Aorta (tissue), 5 donors: ENCODE results near the gene KLHL29. TPM values are rescaled to one million over a fixed set of nuclear protein-coding genes. Genes with fewer than 3 reads are reported as not detected.

Experiments
- ATAC-seq: fragments of 200-7000 bp; cut with Tn5 transposase; one replicate; pipeline ENCODE4 v1.9.1; 2022; ENCODE audit warnings: moderate library complexity; ENCODE audit not compliant: low FRiP score
- DNase-seq, 2 donors: peaks; one replicate each; pipeline ENCODE4 v3.0.0-alpha.2; 2020
- H3K27ac ChIP-seq, 2 donors: one replicate each; pipeline ENCODE4 v1.5.1; 2013; ENCODE audit warnings: low read length in 2 of 2, mild to moderate bottlenecking in 2 of 2, moderate library complexity in 2 of 2, control low read depth in 1 of 2, inconsistent platforms in 1 of 2, low read depth in 1 of 2
- H3K27me3 ChIP-seq, 2 donors: one replicate each; pipeline ENCODE4 v1.6.1; 2013; ENCODE audit warnings: control low read depth in 1 of 2, low read length in 1 of 2, mild to moderate bottlenecking in 1 of 2, moderate library complexity in 1 of 2; ENCODE audit not compliant: insufficient read depth in 2 of 2, control insufficient read depth in 1 of 2
- H3K36me3 ChIP-seq, 2 donors: one replicate each; pipeline ENCODE4 v1.6.1; 2013; ENCODE audit warnings: control low read depth in 1 of 2, low read length in 1 of 2, mild to moderate bottlenecking in 1 of 2; ENCODE audit not compliant: insufficient read depth in 2 of 2, control insufficient read depth in 1 of 2
- H3K4me1 ChIP-seq, 2 donors: one replicate each; pipeline ENCODE4 v1.6.1; 2013; ENCODE audit warnings: low read length in 2 of 2, control low read depth in 1 of 2, mild to moderate bottlenecking in 1 of 2, moderate library complexity in 1 of 2; ENCODE audit not compliant: insufficient read depth in 2 of 2, control insufficient read depth in 1 of 2
- H3K4me3 ChIP-seq, 2 donors: one replicate each; pipeline ENCODE4 v1.5.1; 2013; ENCODE audit warnings: low read length in 2 of 2, control low read depth in 1 of 2, mild to moderate bottlenecking in 1 of 2
- H3K9me3 ChIP-seq: one replicate; pipeline ENCODE4 v1.6.1; 2013; ENCODE audit warnings: mild to moderate bottlenecking, low read length; ENCODE audit not compliant: control insufficient read depth
- WGBS, 2 donors: extraction: QIAGEN DNeasy Blood & Tissue Kit; methylation state at CpG; one replicate each; pipeline ENCODE4 v1.1.7; 2013; 5-methylcytosine and 5-hydroxymethylcytosine counted together
- intact Hi-C, 2 donors: fragments of 100-400 bp; cut with DNase I; formaldehyde crosslinking; loops; one replicate each; pipeline versions ENCODE4 v1.14.2 to v1.15.0; 2022
- polyA plus RNA-seq, 2 donors: library from polyadenylated mRNA; stranded (reverse); fragments of 200-250 nt; gene quantifications; one replicate each; pipeline ENCODE4 v1.2.3, GENCODE V29; 2013
- total RNA-seq, 2 donors: library from RNA; stranded (reverse); fragmentation: NEBNext Ultra II Directional; extraction: Animal tissue kit (Norgen Biotek cat#: 25700); gene quantifications; one replicate each; pipeline ENCODE4 v1.2.1, GENCODE V29; 2021
- donor health status: healthy with polysubstance abuse.
- donor health status: Bipolar disorder and iron deficiency.
- donor health status: DM: no; HTN: no; CAD: no.
- donor health status: DM: no; HTN: no; CAD: no.
- donor health status: DM: yes; HTN: yes; CAD: no.

KLHL29 gene
- total and polyA plus RNA-seq, 4 donors: 0.75 to 13.4 (median 8.1) TPM

- Histone ChIP-seq H3K27me3 (no peaks in the 10 kb centered on the region), H3K27ac (peak overlapping the region in 1 of 2 donors; percentile 3), H3K4me3 (no peak overlapping the region), H3K9me3 (no peaks in the 10 kb centered on the region), H3K36me3 (no peaks in the 10 kb centered on the region), H3K4me1 (no peaks in the 10 kb centered on the region)
- peak; percentile 70 for ATAC-seq
- 24 to 25% methylated on average over 13 of the region's 13 CpGs for WGBS, 2 donors
- DNase-seq: peak; percentile 70 to 83
- intact Hi-C loops: no loop called here
These were observed 210.7 kb downstream of the KLHL29 start for GRCh38 chr2:23595601-23596251.

- no peaks in the 10 kb centered on the region for H3K9me3 ChIP-seq
- no peak overlapping the region for H3K4me3 ChIP-seq
- intact Hi-C loops: no loop called here
- DNase-seq (no peak), ATAC-seq (peak; percentile 9)
- no peaks in the 10 kb centered on the region for H3K4me1 ChIP-seq
- H3K27ac ChIP-seq: no peak overlapping the region
- 67 to 69% methylated on average over 16 of the region's 16 CpGs for WGBS, 2 donors
- H3K27me3 ChIP-seq: no peaks in the 10 kb centered on the region
- H3K36me3 ChIP-seq: no peaks in the 10 kb centered on the region
These were observed 211.4 kb downstream of the KLHL29 start for GRCh38 chr2:23596316-23596885.

- intact Hi-C loops: no loop called here
- 97 to 98% methylated on average over 9 of the region's 9 CpGs for WGBS, 2 donors
- no peaks in the 10 kb centered on the region for H3K9me3 ChIP-seq
- DNase-seq (peak in 1 of 2 donors; percentile 54), ATAC-seq (no peak)
- H3K27ac ChIP-seq: no peak overlapping the region
- no peaks in the 10 kb centered on the region for H3K4me1 ChIP-seq
- H3K4me3 ChIP-seq: no peak overlapping the region
- no peaks in the 10 kb centered on the region for H3K36me3 ChIP-seq
- no peaks in the 10 kb centered on the region for H3K27me3 ChIP-seq
These were observed 212.7 kb downstream of the KLHL29 start for GRCh38 chr2:23597687-23598086.

- intact Hi-C loops: no loop called here
- Histone ChIP-seq H3K36me3 (no peaks in the 10 kb centered on the region), H3K27me3 (no peaks in the 10 kb centered on the region), H3K9me3 (no peaks in the 10 kb centered on the region), H3K4me3 (no peak overlapping the region), H3K27ac (no peak overlapping the region), H3K4me1 (no peaks in the 10 kb centered on the region)
- ATAC-seq (no peak), DNase-seq (no peak)
- 79 to 88% methylated on average over 6 of the region's 6 CpGs for WGBS, 2 donors
These were observed 214.0 kb downstream of the KLHL29 start for GRCh38 chr2:23599006-23599405.

- Histone ChIP-seq H3K4me1 (no peaks in the 10 kb centered on the region), H3K9me3 (no peaks in the 10 kb centered on the region), H3K4me3 (no peak overlapping the region), H3K27ac (no peak overlapping the region), H3K27me3 (no peaks in the 10 kb centered on the region), H3K36me3 (no peaks in the 10 kb centered on the region)
- DNase-seq (peak in 1 of 2 donors; percentile 55), ATAC-seq (no peak)
- intact Hi-C loops: no loop called here
- WGBS, 2 donors: 93% methylated on average over 10 of the region's 10 CpGs
These were observed 214.7 kb downstream of the KLHL29 start for GRCh38 chr2:23599667-23600066.

GRCh38 chr2:23600346-23600745, 215.4 kb downstream of the KLHL29 start:
- WGBS, 2 donors: 83 to 85% methylated on average over 7 of the region's 7 CpGs
- Histone ChIP-seq H3K4me3 (no peak overlapping the region), H3K27ac (no peak overlapping the region), H3K4me1 (no peaks in the 10 kb centered on the region), H3K27me3 (no peaks in the 10 kb centered on the region), H3K9me3 (no peaks in the 10 kb centered on the region), H3K36me3 (no peaks in the 10 kb centered on the region)
- ATAC-seq (no peak), DNase-seq (peak in 1 of 2 donors; percentile 43)
- intact Hi-C loops: no loop called here

- no peaks in the 10 kb centered on the region for H3K4me1 ChIP-seq
- no peaks in the 10 kb centered on the region for H3K9me3 ChIP-seq
- WGBS, 2 donors: 87 to 88% methylated on average over 8 of the region's 8 CpGs
- H3K36me3 ChIP-seq: no peaks in the 10 kb centered on the region
- H3K27ac ChIP-seq: no peak overlapping the region
- ATAC-seq (no peak), DNase-seq (peak in 1 of 2 donors; percentile 37)
- H3K27me3 ChIP-seq: no peaks in the 10 kb centered on the region
- H3K4me3 ChIP-seq: no peak overlapping the region
- intact Hi-C loops: no loop called here
These were observed 216.5 kb downstream of the KLHL29 start for GRCh38 chr2:23601301-23601965.

GRCh38 chr2:23602116-23602515, 217.1 kb downstream of the KLHL29 start:
- DNase-seq (peak in 1 of 2 donors; percentile 75), ATAC-seq (no peak)
- no peaks in the 10 kb centered on the region for H3K27me3 ChIP-seq
- H3K4me1 ChIP-seq: no peaks in the 10 kb centered on the region
- 78 to 82% methylated on average over 12 of the region's 12 CpGs for WGBS, 2 donors
- no peaks in the 10 kb centered on the region for H3K36me3 ChIP-seq
- H3K4me3 ChIP-seq: no peak overlapping the region
- intact Hi-C loops: no loop called here
- no peaks in the 10 kb centered on the region for H3K9me3 ChIP-seq
- H3K27ac ChIP-seq: no peak overlapping the region

GRCh38 chr2:23603156-23603555, 218.2 kb downstream of the KLHL29 start:
- Histone ChIP-seq H3K36me3 (no peaks in the 10 kb centered on the region), H3K9me3 (no peaks in the 10 kb centered on the region), H3K4me1 (no peaks in the 10 kb centered on the region), H3K27me3 (no peaks in the 10 kb centered on the region), H3K27ac (no peak overlapping the region), H3K4me3 (no peak overlapping the region)
- 84 to 85% methylated on average over 6 of the region's 6 CpGs for WGBS, 2 donors
- no peak for ATAC-seq
- DNase-seq: peak in 1 of 2 donors; percentile 51
- intact Hi-C loops: no loop called here
